Psoas muscle (tissue), 8 donors: Measurements from ENCODE around the gene GAA. TPM values are rescaled to one million over a fixed set of nuclear protein-coding genes. Genes with fewer than 3 reads are reported as not detected.
A peak's percentile ranks its signal among the peaks of the same experiment; 100 is the strongest.

Source experiments
- ATAC-seq, 4 donors: fragments of 200-7000 bp; cut with Tn5 transposase; one replicate each; pipeline ENCODE4 v1.9.1; 2020; ENCODE audit warnings: moderate library complexity in 3 of 4, mild to moderate bottlenecking in 2 of 4
- DNase-seq, 2 donors: peaks; one replicate each; pipeline ENCODE4 v3.0.0-alpha.2; 2020
- H3K27ac ChIP-seq: fragments of 200-600 bp; one replicate; pipeline ENCODE4 v1.8.0; 2022
- H3K27me3 ChIP-seq, 3 donors: fragments of 200-600 bp in 1 of 3; one replicate each; pipeline versions ENCODE4 v1.6.1 to v1.8.0; 2013 to 2022; ENCODE audit warnings: low read length in 2 of 3, mild to moderate bottlenecking in 2 of 3, moderate library complexity in 1 of 3; ENCODE audit not compliant: insufficient read depth in 3 of 3
- H3K36me3 ChIP-seq, 2 donors: fragments of 200-600 bp in 1 of 2; one replicate each; pipeline versions ENCODE4 v1.6.1 to v1.8.0; 2013 to 2022; ENCODE audit warnings: low read depth in 1 of 2, mild to moderate bottlenecking in 1 of 2, moderate library complexity in 1 of 2; ENCODE audit not compliant: insufficient read depth in 1 of 2
- H3K4me1 ChIP-seq: fragments of 200-600 bp; one replicate; pipeline ENCODE4 v1.8.0; 2022
- H3K4me3 ChIP-seq: fragments of 200-600 bp; one replicate; pipeline ENCODE4 v1.8.0; 2022; ENCODE audit warnings: mild to moderate bottlenecking
- H3K9me3 ChIP-seq: fragments of 200-600 bp; one replicate; pipeline ENCODE4 v1.8.0; 2022
- WGBS, 3 donors: extraction: QIAGEN DNeasy Blood & Tissue Kit; methylation state at CpG; one replicate each; pipeline versions ENCODE4 v1.1.6 to v1.1.7; 2013; 5-methylcytosine and 5-hydroxymethylcytosine counted together
- intact Hi-C, 2 donors: fragments of 100-400 bp; cut with DNase I; formaldehyde crosslinking; loops; one replicate each; pipeline versions ENCODE4 v1.11.0 to v1.14.2; 2022
- polyA plus RNA-seq, 3 donors: library from polyadenylated mRNA; stranded (reverse); fragments of 200-250 nt; gene quantifications; one replicate each; pipeline ENCODE4 v1.2.3, GENCODE V29; 2013
- total RNA-seq, 4 donors: library from RNA; stranded (reverse); fragmentation: NEBNext Ultra II Directional in 2 of 4; extraction: Animal tissue kit (Norgen Biotek cat#: 25700) in 2 of 4; gene quantifications; one replicate each; pipeline versions ENCODE4 v1.2.1 to v1.2.4, GENCODE V29; 2021 to 2023
- TF ChIP-seq, protein P1 (sequence below): fragments of 200-600 bp; IDR thresholded peaks from one replicate; pipeline ENCODE4 v1.8.0; 2022; ENCODE audit warnings: antibody characterized with exemption
- donor health status: healthy with polysubstance abuse.
- donor health status: DM: no; HTN: no; CAD: no; lungs with moderate emphysema.
- donor health status: Bipolar disorder and iron deficiency.
- donor health status: healthy.
- donor health status: DM: yes; HTN: yes; CAD: no.
- donor health status: DM: no; HTN: no; CAD: no.
- donor health status: DM: no; HTN: no; CAD: no.
- donor health status: DM: yes; HTN: yes; CAD: no.

GAA gene
- total and polyA plus RNA-seq, 7 donors = 19.6 to 42.4 (median 27.3) TPM

DNA sequence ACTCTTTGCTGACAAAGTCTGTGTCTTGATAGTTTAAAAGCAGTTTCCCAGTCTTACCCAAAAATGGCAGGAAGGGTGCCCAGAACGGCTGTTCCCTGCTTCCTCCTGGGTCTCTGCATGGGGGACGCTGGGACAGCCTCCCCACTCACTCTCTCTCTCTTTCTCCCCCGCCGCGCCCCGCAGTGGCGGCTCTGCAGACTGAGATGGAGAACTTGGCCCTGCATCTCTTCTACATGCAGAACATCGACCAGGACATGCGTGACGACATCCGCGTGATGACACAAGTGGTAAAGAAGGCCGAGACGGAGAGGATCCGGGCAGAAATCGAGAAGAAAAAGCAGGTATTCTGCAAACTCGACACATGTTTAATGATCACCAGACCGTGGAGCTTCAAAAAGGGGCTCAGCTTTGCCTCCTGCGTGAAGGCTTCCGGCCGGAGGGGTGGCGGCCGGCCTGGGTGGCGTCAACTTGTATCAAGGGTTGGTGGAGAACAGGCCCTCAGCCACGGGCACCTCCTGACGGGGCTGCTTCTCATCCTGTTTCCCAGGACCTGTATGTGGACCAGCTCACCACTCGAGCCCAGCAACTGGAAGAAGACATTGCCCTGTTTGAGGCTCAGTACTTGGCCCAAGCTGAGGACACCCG, 42.9 kb upstream of the GAA start:
- DNase-seq (no peak), ATAC-seq (no peak)
- TF ChIP-seq, protein P1, sequence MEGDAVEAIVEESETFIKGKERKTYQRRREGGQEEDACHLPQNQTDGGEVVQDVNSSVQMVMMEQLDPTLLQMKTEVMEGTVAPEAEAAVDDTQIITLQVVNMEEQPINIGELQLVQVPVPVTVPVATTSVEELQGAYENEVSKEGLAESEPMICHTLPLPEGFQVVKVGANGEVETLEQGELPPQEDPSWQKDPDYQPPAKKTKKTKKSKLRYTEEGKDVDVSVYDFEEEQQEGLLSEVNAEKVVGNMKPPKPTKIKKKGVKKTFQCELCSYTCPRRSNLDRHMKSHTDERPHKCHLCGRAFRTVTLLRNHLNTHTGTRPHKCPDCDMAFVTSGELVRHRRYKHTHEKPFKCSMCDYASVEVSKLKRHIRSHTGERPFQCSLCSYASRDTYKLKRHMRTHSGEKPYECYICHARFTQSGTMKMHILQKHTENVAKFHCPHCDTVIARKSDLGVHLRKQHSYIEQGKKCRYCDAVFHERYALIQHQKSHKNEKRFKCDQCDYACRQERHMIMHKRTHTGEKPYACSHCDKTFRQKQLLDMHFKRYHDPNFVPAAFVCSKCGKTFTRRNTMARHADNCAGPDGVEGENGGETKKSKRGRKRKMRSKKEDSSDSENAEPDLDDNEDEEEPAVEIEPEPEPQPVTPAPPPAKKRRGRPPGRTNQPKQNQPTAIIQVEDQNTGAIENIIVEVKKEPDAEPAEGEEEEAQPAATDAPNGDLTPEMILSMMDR = no peak
- no peaks in the 10 kb centered on the region for H3K4me1 ChIP-seq
- WGBS, 3 donors = 94 to 95% (median 94%) methylated on average over 28 of the region's 28 CpGs
- H3K36me3 ChIP-seq = no peaks in the 10 kb centered on the region
- no peaks in the 10 kb centered on the region for H3K9me3 ChIP-seq
- H3K4me3 ChIP-seq = no peak overlapping the region
- H3K27ac ChIP-seq = no peak overlapping the region
- intact Hi-C loops = no loop called here
- no peaks in the 10 kb centered on the region for H3K27me3 ChIP-seq

DNA sequence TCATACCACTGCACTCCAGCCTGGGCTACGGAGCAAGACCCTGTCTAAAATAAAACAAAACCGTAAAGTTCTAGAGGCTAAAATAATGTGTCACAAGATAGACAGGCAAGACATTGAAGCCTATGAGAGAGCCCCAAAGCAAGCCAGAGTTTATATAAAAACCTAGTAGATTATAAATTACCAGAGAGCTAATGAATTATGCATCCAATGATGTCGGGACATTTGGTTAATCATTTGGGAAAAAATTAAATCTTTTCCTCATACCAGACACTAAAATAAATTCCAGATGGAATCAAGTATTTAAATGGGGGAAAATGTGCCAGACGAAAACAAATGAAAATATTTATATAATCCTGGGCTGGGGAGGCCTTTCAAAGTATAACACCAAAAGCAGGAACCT, 40.7 kb upstream of the GAA start:
- no peak overlapping the region for H3K4me3 ChIP-seq
- H3K36me3 ChIP-seq = no peaks in the 10 kb centered on the region
- ATAC-seq (no peak), DNase-seq (no peak)
- H3K27me3 ChIP-seq = no peaks in the 10 kb centered on the region
- TF ChIP-seq, protein P1 = no peak
- no peaks in the 10 kb centered on the region for H3K4me1 ChIP-seq
- no peaks in the 10 kb centered on the region for H3K9me3 ChIP-seq
- intact Hi-C loops = no loop called here
- WGBS, 3 donors = 78 to 89% (median 80%) methylated on average over 4 of the region's 4 CpGs
- no peak overlapping the region for H3K27ac ChIP-seq

DNA sequence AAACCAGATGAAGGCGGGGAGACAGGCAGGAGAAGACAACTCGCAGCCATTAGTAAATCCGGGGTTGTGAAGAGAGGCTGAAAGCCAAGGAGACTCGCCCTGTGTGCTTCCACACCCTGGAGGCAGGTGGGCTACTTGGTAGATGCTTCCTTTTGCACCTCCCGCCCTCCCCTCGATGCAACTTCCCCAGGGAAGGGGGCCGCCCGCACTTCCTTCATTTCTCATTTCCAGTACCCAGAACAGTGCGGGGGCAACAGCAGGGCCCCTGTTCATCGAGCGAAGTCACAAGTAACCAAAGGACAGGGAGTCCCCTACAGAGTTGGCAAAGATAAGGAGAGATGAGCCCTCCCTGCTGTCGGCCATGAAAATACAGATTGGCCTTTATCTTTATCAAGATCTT, 40.0 kb upstream of the GAA start:
- ATAC-seq = no peak
- intact Hi-C loops = no loop called here
- DNase-seq = no peak
- TF ChIP-seq, protein P1 = no peak
- Histone ChIP-seq H3K27me3 (no peaks in the 10 kb centered on the region), H3K27ac (no peak overlapping the region), H3K4me3 (no peak overlapping the region), H3K36me3 (no peaks in the 10 kb centered on the region), H3K4me1 (no peaks in the 10 kb centered on the region), H3K9me3 (no peaks in the 10 kb centered on the region)
- WGBS, 3 donors = 85 to 92% (median 89%) methylated on average over 12 of the region's 12 CpGs

DNA sequence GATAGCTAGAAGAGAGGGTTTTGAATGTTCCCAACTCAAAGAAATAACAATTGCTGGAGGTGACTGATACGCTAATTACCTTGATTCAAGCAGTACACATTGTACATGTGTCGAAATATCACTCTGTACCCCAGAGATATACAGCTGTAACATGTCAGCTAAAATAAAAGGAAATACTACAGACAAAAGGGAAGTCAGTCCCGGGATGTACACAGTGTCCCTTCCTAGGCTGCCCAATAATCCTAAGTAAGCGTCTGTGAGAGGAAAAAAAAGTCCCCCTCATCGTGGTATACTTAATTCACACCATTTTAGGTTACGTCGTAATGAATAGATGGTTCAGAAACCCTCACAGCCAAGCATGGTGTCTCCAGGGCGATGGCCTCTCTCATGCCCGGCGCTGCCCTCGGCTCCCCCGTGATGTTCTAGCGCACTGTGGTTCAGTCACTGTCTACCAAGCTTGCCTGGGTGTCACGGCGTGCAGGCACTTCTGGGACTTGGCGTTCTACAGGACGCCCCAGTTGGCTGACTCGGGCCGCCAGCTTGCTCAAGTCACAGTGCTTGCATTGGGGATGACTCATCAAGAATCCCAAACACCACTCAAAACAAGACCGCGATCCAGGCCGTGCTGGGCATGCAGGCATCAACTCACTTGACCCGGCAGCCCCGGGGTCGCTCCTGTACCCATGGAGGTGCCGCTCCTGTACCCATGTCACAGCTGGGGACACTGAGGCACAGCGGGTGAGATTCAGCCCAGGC, 37.4 kb upstream of the GAA start:
- intact Hi-C loops = no loop called here
- Histone ChIP-seq H3K27me3 (no peaks in the 10 kb centered on the region), H3K4me3 (no peak overlapping the region), H3K27ac (no peak overlapping the region), H3K9me3 (no peaks in the 10 kb centered on the region), H3K36me3 (no peaks in the 10 kb centered on the region), H3K4me1 (peaks cover 8% of the 10 kb centered on the region)
- WGBS, 3 donors = 61 to 71% (median 68%) methylated on average over 27 of the region's 27 CpGs
- ATAC-seq (peak; percentile 82 to 96 (median 94)), DNase-seq (peak; percentile 76 to 84)
- TF ChIP-seq, protein P1 = no peak
